ENCODE data around the gene NRN1L.

- TF ChIP-seq CTCF (IDR thresholded peaks at IDR 0.05) (no peak), EP300 (IDR thresholded peaks at IDR 0.05) (no peak), POLR2A (IDR thresholded peaks at IDR 0.05; ENCODE audit: low read depth) (no peak)
Measured at GRCh38 chr16:67860589-67861398, 23.9 kb upstream of the NRN1L start.

Measured in esophagus muscularis mucosa (tissue), 4 donors.